ENCODE results near the gene MRPS5.

MRPS5 gene

DNA sequence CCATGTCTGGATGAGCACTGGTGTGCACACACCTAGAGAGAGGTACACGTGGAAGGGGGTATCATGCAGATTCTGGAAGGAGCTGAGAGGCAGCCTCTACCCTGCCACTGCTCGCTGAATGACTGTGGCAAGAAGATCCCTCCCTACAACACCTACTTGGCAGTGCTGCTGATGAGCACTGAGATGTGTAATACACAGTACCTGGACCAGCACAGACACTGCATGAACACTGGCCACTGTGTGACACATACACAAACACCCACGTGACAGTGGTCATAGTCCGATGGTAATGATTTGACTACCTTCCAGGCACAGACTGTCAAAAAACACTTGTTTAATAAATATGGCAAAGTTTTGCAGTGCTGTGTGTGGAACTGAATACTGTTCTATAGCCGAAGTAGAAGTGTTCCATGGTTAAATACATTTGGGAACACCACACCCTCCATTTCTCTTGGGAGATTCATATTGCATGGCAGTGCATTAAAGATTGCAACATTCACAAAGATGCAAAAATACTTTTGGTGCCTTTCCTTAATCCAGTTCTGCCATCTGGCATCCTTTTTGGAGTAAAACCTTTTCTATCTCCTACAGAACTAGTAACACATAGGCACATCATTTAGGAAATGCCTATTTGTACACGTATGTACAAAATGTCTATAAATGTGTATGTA lies 29.6 kb downstream of the MRPS5 start:
- Histone ChIP-seq H3K4me3 (no peak overlapping the region), H3K27ac (no peak overlapping the region)
- TF ChIP-seq CTCF (IDR thresholded peaks at IDR 0.05): no peak
- DNase-seq (ENCODE audit: low spot score): no peak

DNA sequence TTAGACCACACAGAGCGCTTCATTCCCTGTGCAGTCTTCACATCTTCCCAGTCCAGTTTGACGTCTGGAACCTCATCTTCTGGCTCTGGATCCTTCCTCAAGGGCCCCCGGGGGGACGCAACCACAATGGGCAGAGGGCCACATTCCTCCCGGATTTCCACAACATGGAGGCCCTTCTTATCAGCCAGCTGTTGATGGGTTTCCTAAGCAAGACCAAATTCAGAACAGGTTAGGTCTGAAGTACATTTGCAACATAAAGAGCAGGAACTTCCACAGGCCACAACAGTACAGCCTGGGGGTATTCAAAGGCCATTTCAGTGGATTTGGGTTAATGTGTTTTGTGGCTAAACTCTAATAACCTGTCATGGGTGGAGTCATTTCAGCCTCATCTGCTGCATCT lies 34.2 kb downstream of the MRPS5 start:
- no peak overlapping the region for H3K27ac ChIP-seq
- TF ChIP-seq CTCF (IDR thresholded peaks at IDR 0.05): no peak
- no peak for DNase-seq (ENCODE audit: low spot score)
- no peak overlapping the region for H3K4me3 ChIP-seq

GRCh38 chr2:95086017-95086416 lies 35.6 kb downstream of the MRPS5 start:
- Histone ChIP-seq H3K27ac (no peak overlapping the region), H3K4me3 (no peak overlapping the region)
- TF ChIP-seq CTCF (IDR thresholded peaks at IDR 0.05): no peak
- no peak for DNase-seq (ENCODE audit: low spot score)

DNA sequence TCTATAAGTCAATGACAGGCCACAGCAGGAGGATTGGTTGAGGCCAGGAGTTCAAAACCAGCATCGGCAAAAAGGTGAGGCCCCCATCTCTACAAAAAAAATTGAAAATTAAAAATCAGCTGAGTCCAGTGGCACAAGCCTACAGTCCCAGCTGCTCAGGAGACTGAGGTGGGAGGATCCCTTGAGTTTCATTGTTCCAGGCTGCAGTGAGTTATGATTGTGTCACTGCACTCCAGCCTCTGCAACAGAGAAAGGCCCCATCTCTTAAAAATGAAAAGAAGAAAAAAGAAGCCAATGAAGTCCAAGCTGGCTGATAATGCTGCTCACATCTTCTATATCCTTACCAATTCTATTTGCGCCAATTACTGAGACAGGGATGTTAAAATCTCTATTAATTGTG lies 39.1 kb downstream of the MRPS5 start:
- TF ChIP-seq CTCF (IDR thresholded peaks at IDR 0.05): no peak
- Histone ChIP-seq H3K27ac (no peak overlapping the region), H3K4me3 (no peak overlapping the region)
- no peak for DNase-seq (ENCODE audit: low spot score)

- H3K4me3 ChIP-seq: no peak overlapping the region
- DNase-seq (ENCODE audit: low spot score): no peak
- no peak for TF ChIP-seq CTCF (IDR thresholded peaks at IDR 0.05)
- H3K27ac ChIP-seq: no peak overlapping the region
These were observed 42.4 kb downstream of the MRPS5 start for GRCh38 chr2:95079199-95079683.

DNA sequence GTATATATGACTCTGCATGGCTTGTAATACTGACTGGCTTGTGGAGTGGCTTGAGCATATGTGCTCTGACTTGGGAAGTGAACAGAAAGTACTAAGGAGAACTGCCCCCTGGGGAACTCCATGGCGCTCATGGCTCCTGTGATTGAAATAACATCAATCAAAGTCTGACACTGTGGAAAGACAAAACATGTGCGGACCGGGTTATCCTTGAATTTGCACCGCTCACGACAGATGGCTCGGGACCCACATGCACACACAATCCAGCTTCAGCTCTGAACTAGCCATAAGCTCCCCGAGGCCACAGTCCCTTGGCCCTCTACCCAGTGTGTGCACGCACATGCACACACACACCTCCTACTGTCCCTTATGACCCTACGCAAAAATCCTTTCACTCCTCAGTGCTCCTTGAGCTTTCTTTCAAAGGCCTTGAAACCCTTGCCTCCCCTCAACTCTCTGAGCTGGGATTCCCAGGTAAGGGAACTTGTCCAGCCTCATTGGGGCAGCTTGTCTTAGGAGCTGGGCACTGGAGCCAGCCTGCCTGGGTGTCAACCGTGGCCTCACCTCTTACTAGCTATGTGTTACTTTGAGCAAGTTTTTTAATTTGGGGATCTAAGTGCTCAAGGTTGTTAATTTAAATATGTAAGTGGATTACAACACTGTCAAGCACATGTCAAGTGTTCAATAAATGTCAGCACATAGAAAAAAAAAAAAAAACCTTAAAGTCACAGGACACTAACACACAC lies 43.6 kb downstream of the MRPS5 start:
- no peak for DNase-seq (ENCODE audit: low spot score)

More for the DNA sequence above, 43.6 kb downstream of the MRPS5 start:
- TF ChIP-seq CTCF (IDR thresholded peaks at IDR 0.05): no peak
- H3K27ac ChIP-seq: no peak overlapping the region
- no peak overlapping the region for H3K4me3 ChIP-seq
